ENCODE data around the gene CXCL17.

GRCh38 chr19:42411581-42412178 lies 31.1 kb downstream of the CXCL17 start:
- TF ChIP-seq EZH2 (IDR thresholded peaks at IDR 0.05; ENCODE audit: borderline replicate concordance, low read length) (no peak), CTCF (conservative IDR thresholded peaks at IDR 0.05 in 1 of 2, IDR thresholded peaks at IDR 0.05 in 1 of 2; ENCODE audit: extremely low read depth in 1 of 2, insufficient read depth in 1 of 2, low read depth in 1 of 2, low read length in 2 of 2) (no peak)

All from mammary epithelial cell (primary cell).